Right ventricle myocardium superior (tissue), 1 donor: ENCODE data around the gene ILKAP. TPM values are rescaled to one million over a fixed set of nuclear protein-coding genes. Genes with fewer than 3 reads are reported as not detected.

Source experiments
- ATAC-seq: fragments of 200-7000 bp; cut with Tn5 transposase; one replicate; pipeline ENCODE4 v1.9.1; 2020; ENCODE audit warnings: mild to moderate bottlenecking; ENCODE audit not compliant: poor library complexity
- DNase-seq: peaks from one replicate; pipeline ENCODE4 v3.0.0-alpha.2; 2020
- intact Hi-C: fragments of 100-400 bp; cut with DNase I; formaldehyde crosslinking; loops from one replicate; pipeline ENCODE4 v1.11.2; 2022
- long read RNA-seq: library from polyadenylated mRNA; unstranded; transcript quantifications from one replicate; pipeline ENCODE4 v2.0.0, GENCODE V29; 2021
- total RNA-seq: library from RNA; stranded (reverse); fragmentation: NEBNext Ultra II Directional; extraction: Animal tissue kit (Norgen Biotek cat#: 25700); gene quantifications from one replicate; pipeline ENCODE4 v1.2.1, GENCODE V29; 2021
- donor health status: DM: no; HTN: yes; CAD: no; lungs with severe emphysema.

Gene ILKAP, protein sequence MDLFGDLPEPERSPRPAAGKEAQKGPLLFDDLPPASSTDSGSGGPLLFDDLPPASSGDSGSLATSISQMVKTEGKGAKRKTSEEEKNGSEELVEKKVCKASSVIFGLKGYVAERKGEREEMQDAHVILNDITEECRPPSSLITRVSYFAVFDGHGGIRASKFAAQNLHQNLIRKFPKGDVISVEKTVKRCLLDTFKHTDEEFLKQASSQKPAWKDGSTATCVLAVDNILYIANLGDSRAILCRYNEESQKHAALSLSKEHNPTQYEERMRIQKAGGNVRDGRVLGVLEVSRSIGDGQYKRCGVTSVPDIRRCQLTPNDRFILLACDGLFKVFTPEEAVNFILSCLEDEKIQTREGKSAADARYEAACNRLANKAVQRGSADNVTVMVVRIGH
- 23.8 TPM for total RNA-seq
- long read RNA-seq, transcript ILKAP-201 (12 exons, 1,490 nt): major isoform, 44 of 64 reads
- long read RNA-seq, partial matches to known transcripts: 4 of 64 reads
- long read RNA-seq, other reads (novel, unspliced or antisense): 15 of 64 reads

DNA sequence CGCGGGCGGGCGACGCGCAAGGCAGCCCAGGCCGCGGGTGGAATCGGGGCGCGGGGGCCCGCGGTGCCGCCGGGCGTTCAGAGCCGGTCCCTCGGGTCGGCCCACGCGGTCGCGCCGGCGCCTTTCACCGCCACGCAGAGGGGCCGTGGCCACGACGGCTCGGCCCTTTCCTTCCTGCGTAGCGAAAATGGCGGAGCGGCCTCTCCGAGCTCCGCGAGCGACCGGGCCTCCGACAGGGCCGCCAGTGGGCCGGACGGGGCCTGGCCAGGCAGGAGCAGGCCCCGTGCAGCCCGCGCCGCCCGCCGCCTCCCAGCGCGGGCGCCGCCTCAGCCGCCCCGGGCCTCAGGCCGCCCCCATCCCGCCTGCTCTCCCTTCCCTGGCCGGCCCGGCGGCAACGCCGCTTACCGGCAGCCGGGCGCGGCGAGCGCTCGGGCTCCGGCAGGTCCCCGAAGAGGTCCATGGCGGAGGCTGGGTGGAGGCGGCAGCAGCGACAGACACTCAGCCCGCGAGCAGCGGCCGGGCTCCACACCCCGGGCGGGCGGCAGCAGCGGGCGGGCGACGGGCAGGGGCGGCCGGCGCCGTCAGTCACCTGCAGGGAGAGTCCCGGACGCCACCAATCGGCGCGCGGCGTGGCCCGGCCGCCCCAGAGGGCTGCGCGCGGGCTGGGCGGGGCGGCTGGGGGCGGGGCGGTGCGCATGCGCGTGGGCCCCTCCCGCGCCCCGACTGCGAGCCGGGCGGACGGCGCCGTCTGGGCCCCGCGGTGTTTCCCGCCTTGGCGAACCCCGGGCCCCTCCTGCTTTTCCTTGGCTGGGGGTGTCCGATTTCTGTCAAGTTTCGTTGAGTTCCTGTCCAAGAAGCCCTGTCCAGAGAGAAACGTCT lies at the start of gene ILKAP:
Gene ILKAP, minus strand, starts transcription at position 602 of the 879 bp plus-strand sequence. Its CDS starts 142 bp downstream, at position 460.
- DNase-seq (peak; percentile 93), ATAC-seq (peak; percentile 99)
- intact Hi-C loops: no loop called here

DNA sequence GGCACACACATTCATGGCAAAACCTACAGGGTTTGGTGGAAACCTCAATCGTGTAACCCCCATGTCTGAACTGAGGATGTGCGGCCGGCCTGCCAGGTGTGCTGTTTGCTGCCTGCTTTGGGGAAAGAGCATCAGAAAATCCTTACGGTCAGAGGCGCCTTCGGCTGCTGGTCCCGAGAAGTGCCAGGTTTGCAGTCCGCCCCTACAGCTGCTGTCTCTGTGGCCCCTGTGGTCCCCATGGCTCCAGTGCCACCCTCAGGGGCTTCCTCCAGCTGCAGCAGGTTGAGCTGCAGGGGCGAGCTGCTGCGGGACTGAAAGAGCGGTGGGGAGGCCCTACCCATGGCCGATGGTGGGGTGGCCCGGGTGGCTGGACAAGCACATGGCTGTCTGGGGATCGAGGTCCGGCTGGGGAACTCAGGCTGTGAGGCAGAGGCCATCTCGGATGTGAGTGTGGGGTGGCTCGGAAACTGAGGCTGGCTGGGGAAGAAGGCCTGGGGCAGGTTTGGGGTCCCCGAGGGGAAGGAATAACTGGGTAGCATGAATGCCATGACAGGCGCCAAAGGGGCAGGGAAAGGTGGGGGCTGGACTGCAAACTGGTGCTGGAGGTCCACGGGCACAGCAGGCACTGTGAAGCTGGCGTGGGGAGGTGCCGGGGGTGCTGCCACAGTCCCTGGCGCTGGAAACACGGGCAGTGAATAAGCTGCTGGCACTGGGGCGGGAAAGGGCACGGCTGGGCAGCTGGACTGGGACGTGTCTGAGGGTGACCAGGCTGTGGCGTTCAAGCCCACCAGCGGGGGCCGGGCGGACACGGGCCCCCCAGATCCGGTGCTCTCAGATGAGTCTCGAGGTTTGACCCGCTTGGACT lies 49.5 kb upstream of the ILKAP start:
- ATAC-seq: no peak
- intact Hi-C loops: no loop called here
- DNase-seq: no peak

DNA sequence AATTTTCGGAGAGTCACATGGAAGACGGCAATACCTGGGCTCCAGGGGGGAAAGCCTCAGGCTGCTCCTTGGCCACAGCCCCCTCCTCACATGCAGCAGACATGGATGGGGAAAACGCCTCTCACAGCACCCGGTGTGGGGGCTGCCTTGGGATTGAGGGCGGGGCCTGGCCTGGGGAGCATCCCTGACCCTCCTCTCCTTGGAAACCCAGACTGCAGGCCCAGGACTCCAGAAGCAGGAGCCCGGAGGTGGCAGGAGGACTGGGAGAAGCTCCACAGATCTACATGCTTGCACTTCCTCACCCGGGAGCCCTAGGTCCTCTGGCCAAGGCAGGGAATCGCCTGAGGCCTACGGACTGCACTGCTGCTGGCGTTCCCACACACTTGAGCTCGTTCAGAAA lies 48.5 kb upstream of the ILKAP start:
- intact Hi-C loops: no loop called here
- no peak for ATAC-seq
- no peak for DNase-seq

DNA sequence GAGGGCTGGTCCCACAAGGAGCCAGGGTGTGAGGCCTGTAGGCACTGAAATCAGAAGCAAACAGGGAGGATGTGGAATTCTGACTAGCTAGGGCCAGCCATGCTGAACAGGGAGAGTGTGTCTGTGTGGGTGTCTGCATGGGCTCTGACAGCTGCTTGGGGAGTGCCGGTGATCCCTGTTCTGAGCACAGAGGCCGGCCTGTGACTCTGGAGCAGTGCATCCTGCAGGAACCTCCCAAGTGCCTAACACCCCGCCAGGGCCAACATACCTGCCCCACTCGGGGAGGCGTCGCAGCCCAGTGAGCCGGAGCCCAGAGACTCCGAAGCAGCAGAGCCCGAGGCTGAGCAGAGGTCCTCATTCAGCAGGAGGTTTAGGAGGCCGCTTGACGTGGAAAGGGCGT lies 47.8 kb upstream of the ILKAP start:
- ATAC-seq (no peak), DNase-seq (no peak)
- intact Hi-C loops: no loop called here

DNA sequence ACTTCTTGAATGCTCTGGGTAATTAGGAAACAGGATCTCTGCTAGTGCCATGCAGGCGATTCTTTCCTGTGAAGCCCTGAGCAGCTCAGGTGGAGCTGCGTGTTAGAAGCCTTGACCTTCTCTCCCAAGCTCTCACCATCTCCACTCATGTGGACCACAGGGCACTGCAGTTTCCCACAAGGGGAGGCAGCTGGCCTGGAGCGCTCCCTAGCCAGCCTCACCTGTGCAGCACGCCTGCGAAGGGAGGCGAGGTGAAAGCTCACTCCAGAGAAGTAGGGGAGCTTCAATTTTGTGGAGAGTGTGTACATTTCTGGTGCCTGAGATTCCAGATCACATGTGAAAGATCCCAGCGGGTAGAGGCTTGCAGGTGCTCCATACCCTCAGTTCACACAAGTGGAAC lies 47.4 kb upstream of the ILKAP start:
- DNase-seq (no peak), ATAC-seq (no peak)
- intact Hi-C loops: no loop called here

DNA sequence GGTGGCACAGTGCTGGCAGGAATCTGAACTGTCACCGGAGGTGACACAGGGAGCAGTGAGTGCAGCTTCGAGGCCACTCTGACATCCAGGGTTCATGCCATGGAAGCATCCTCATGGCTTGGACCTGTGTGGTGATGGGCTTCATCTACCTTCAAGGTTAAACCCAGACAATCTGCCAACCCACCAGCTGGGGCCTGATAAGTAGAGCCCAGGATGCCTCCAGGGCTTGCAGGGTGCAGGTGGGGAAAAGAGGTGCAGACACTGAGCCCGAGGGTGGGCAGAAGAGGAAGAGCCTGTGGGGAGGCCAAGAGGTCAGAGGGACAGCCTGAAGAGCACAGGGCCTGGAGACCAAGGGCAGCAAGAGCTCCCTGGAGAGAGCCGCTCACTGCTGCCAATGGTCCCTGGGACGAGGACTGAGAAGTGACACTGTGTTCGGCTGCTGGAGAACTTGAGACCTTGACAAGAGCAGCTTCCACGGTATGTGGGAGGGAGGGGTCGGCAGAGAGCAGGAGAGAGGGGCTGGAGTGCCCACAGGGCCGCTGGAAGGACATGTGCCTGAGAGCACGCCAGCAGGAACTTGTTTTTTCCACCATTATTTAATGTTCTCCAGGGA lies 44.5 kb upstream of the ILKAP start:
- no peak for DNase-seq
- intact Hi-C loops: no loop called here
- peak; percentile 13 for ATAC-seq

DNA sequence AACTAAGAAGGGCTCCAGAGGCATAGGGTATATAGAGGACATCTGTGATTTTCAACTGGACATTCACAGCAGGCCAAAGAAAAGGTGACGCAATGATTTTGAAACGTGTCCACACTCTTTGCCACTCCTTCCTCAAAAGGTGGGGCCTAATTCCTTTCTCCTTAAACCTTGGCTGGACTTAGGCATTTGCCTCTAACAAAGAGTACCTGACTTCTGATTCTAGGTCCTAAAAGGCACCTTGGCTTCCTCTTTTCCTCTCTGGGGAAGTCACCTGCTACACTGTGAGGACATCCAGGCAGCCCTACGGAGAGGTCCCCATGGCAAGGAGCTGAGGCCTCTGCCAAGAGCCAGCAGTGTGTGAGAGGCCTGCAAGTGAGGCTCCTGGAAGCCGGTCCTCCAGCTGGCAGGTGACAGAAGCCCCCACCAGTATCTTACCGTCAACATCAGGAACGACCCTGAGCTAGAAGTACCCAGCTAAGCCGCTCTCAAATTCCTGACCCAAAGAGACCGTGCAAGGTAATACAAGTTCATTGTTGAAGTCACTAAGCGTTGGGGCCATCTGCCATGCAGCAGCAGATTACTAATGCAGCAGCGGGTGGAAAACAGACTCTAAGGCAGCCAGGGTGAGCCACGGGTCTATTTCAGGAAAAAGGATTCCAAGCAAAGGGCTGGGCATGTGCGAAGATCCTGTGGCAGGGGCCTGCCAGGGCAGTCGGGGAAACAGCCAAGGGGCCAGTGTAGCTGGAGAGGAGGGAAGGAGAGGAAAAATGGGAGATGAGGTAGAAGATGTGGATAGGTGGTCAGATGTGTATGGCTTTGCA lies 43.7 kb upstream of the ILKAP start:
- ATAC-seq (no peak), DNase-seq (no peak)
- intact Hi-C loops: no loop called here

DNA sequence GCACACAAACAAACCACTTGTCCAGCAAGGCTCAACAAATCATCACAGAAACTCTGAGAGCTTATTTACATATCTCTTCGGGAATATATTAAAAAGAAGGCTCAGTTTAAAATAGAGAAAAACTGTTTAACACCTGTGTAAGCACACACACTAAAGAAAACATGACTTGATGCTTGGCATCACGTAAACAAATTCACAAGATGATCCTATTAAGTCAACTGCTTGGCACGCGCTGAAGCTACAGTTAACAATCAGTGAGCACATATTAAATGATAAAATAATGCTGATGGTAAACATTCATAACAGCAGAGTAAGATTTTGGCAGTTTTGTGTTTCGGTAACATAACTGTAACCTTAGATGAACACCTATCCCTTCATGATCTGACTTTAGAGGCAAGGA lies 40.7 kb upstream of the ILKAP start:
- intact Hi-C loops: no loop called here
- DNase-seq: no peak
- ATAC-seq: no peak

DNA sequence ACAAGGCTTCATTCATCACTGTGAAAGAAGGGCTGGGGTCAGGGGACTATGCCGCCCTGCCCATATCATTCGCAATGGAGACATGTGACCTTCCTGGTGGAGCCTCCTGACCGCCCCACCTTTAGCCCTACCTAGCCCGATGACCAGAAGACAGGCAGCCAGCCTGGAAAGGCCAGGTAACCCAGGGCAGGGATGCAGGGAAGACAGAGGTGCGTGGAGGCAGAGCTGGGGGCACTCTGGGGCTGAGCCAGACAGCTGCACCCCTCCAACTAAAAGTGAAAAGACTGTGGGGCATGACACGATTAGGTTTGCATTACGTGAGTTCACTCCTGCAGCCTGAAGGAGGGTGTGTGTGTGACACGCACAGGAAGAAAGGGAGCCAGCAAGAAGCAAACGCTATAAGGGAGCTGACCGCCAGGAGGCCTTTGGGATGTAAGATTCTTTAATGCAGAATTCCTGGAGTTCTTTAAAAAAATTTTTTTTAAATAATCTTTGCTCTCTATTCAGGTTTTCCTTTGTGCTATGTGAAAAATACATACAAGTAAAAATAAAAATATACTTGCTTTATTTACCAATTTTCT lies 40.1 kb upstream of the ILKAP start:
- intact Hi-C loops: no loop called here
- ATAC-seq (no peak), DNase-seq (no peak)

DNA sequence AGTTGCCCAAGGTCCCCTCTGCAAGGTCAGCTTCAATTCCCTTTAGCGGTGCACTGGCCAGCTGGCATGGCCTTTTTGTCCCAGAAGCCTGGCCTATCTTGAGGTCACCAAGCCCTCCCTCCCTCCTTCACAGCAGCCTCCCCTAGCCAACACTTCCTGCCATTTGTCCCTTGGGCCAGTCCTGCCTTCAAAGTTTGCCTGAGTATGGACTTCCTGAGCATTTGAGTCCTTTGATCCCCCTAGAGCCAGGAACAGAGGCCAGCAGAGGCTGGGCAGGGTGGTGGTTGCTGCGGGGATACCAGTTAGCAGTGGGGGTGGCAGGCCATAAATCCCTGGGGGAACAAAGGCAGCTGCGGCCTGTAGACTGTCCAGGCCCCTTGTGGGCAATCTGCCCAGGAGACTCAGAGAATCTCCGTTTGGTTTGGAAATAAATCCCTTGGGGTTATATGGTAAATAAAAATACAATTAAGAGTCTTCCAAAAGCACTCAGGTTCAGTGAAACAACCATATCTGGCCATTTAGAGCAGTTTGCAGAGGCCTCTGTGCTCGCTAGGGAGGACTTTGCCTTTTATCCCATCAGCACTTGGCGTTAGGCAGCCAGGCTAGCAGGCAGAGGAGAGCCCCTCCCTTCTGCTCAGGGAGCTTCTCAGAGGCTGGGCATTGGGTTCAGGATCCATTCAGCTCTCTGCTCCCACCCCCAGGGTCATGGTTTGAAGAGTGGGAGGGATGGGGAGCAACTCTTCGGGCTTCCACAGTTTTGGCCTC lies 39.4 kb upstream of the ILKAP start:
- intact Hi-C loops: no loop called here
- ATAC-seq (peak; percentile 35), DNase-seq (peak; percentile 80)

DNA sequence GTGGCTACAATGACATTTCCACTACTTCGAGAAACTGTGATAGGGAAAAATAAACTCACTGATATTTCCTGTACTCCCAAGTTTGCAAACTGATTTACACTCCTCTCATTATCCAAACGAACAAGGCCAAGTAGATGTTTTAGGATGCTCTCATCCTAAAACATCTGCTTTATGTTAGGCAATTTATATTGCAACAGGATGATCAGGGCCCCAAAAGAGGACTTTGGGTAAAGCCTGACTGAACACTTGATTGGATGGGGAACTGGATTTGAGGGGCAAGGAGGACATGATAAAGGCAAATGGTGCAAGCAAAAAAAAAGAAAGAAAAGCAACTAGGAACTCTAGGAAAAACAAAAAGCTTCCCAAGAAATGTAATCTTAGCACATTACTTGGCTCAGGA lies 38.5 kb upstream of the ILKAP start:
- DNase-seq (no peak), ATAC-seq (no peak)
- intact Hi-C loops: no loop called here

DNA sequence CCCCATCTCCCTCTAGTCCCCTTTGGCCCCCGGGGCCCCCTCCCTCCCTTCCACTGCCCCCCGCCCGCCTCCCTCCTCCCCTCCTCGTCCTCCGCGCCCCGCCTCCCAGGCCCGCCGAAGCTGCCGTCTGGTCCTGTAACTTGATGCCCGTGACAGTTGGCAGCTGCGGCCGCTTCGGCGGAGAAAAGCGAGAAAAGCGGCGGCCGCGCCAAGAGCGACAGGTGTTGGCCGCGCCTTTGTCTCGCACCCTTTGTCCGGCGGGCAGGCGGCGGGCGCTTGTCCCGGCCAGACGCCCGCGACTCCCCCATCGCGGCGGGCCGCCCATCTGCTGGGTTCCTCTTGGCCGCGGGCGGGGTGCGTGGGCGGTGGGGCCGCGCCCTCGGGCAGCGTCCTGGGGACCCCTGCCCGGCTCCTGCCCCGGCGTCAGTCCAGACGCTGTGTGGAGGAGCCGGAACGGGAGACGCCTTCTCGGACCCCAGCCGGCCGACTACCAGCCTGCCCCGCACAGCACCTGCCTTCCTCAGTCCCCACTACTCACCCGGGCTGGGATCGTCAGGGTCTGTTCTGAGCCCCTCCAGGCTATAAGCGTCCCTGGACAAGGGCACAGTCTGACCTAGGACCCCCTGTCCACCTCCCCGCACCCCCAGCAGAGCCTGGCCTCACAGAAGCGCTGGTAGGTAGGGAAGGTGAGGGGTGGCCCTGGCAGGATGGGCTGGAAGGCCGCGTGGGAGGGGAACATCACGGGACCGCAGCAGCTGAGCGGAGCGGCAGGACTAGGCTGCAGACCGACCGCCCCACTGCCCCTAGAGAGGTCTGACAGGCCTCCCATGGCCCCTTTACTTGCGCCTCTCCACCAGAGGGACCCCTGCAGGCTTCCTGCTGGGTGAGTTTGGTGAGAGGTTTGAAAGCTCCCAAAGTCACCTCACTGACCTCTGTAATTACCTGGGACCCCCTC lies 37.5 kb upstream of the ILKAP start:
- peak; percentile 66 for ATAC-seq
- DNase-seq: peak; percentile 82
- intact Hi-C loops: no loop called here

DNA sequence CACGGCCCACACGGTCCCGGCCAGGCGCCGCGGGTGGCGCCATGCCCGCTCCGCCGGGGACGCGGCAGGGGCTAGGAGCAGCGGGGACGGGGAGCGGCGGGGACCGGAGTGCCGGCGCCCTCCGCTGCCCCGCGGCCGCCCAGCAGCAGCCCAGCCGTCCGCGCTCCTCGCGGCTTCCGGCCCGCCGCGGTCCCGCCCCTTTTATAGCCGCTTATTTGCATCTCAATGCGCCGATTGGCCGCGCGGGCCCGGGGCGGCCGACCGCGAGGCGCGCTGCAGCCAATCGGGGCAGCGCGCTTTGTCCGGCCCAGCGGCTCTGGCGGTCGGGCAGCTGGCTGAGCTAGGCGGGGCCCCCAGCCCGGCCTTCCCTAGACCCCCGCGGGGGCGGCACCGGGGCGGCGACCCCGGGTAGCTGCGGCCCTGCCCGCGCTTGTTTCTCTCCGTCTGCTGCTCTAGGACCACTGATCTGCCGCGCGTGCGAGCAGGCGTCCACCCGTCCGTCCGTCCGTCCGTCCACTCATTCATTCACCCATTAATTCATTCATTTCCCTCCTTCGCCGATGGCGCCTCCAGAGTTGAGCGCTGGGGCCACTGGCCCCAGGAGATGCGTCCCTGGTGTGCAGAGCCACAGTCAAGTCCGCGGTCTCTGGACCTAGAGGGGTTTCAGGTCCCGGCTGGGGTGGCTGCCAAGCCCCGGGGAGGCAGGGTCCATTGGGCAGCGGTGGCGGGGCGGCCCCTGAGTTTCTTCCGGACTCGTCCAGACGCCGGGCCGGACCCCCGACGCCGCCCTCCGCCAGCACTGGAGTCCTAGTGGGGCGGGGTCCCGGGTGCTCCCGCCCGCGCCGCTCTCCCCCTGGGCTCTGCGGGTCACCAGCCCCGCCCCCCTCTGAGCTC lies 36.6 kb upstream of the ILKAP start, which contains the start of gene HES6:
Gene HES6, minus strand, starts transcription at position 176 of the 894 bp plus-strand sequence. Its CDS starts 133 bp downstream, at position 43.
- ATAC-seq (peak; percentile 92), DNase-seq (peak; percentile 95)
- intact Hi-C loops: no loop called here

DNA sequence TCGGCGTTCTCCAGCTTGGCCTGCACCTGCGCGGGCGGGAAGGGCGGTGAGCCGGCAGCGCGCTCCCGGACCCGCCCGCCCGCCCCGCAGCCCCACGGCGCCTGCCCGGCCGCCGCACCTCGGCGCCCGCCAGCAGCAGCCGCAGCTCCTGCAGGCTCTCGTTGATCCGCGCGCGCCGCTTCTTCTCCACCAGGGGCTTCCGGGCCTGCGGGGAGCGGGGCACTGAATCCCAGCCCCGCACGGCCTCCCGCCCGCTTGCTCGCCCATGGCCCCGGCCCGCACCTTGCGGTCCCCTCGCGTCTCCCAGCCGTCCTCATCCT lies 36.0 kb upstream of the ILKAP start:
- intact Hi-C loops: no loop called here

More for the DNA sequence above, 36.0 kb upstream of the ILKAP start:
- ATAC-seq (no peak), DNase-seq (no peak)
